Measurements from ENCODE around the gene CUBN.

- TF ChIP-seq CTCF (IDR thresholded peaks at IDR 0.05) (no peak), POLR2A (IDR thresholded peaks at IDR 0.05) (no peak)
Observed at GRCh38 chr10:16854623-16855022, 275.0 kb downstream of the CUBN start.
